ENCODE results near the gene RTN4.

RTN4 gene

DNA sequence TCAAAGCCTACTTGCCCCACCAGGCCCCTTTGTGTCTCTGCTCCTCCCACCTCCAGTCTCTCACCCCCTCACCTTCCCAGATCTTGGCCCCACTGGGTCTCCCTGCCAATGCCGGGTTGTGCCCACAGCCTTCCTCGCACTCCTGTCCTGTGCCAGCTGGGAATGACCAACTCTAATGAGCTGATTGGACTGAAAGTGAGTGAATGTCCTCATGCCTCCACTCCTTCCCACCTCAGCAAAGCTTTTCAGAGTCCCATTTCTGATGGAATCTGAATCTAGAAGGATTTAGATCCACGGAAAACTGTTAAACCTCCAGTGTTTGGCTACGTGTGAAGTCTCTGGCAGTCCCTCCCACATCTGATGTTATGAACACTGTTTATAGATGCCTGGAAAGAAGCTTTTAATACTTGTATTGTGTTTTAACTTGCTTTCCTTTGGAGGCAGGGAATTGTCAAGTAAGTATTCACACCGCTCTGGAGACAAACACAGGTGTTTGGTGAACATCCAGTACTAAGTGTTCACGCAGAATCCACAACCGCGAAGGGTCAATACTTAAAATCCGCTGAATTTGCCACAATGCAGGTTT lies 103.9 kb downstream of the RTN4 start:
- DNase-seq = no peak

- no peak for DNase-seq
Observed at GRCh38 chr2:54945391-54946219, 104.6 kb downstream of the RTN4 start.

DNA sequence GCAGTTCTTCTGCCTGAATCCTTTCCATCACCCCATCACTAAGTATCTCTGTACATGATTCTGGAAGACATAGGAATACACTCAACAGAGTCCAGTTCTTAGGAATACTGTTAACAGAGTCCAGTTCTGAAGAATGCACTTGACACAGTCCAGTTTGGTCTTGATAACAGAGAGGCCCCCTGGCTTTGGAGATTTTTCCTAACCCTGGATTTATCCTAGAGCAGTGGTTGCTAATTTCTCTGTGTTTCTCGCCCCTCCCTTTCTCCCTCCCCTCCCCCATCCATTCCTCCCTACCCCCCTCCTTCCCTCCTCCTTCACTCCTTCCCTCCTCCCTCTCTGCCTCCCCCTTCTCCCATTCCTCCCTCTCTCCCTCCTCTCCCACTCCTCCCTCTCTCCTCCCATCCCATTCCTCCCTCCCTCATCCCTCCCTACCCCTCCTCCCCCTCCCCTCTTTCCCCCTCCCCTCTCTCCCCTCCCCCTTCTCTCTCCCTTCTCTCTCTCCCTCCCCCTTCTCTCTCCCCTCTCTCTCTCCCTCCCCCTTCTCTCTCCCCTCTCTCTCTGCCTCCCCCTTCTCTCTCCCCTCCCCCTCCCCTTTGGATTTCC lies 105.4 kb downstream of the RTN4 start:
- DNase-seq = no peak

DNA sequence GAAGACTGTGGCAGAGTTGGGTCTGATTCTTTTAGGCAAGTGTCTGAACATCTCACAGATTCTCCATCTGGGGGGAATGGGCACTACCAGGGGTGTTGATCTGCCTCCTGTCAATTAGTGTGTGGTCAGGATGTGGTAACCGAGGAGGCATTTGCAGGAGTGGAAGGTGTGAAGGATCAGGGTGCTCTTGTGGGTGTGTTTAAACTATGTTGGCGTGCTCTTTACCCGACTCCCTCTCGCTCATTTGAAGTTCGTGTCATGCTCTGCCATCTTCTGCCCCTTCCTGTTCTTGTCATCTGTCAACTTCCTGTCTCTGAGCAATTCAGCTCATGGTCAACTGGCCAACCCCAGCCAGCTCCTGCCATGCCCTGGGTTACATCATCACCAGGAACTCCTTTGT lies 107.9 kb downstream of the RTN4 start:
- DNase-seq = no peak

GRCh38 chr2:54941248-54941984 lies 108.8 kb downstream of the RTN4 start:
- DNase-seq = no peak

DNA sequence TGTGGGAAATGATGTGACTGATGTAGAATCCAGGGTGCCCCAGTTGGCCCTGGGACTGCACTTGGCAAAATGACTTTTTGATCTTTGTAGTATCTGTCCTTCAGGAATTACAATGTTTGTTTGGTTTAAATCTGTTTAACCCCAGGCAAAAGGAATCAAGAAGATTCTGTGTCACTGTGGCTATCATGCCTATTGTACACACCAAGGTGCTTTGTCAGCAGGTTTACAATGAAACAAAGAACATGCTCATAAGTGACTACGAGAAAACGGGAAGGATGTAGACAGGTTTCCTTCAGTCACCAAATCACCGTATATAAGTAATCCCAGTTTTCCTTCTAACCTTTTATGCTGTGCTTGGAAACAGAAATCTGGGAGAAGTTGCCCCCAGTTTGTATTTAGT lies 109.5 kb downstream of the RTN4 start:
- no peak for DNase-seq

DNA sequence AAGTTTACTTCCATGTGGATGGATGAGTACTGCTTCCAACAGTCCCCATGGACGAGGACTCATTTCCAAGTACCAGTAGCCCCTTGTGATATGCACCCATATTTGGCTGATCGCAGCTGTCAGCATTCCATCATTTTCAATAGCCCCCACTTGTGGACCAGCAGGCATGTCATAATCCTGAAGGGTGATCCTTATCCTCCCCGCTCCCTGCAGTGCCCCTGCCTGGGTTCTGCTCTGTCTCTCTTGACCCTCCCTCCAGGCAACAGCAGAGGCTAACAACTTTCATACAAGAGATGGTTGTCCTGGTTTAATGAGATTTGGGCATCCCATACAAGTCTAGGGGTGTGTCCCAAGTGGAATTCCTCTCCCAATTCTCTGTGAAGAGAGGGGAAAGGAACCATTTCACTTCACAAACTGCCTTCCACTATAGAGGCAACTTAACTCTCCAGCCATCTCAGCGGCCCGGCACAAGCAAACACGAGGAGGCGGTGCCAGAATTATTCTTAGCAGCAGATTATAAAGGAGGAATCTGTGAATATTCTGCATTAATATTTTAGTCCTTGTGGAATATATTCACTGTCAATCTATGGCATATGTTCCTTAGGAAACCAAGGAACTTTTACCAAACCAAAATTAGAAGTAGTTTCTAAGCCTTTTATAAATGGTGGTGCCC lies 110.7 kb downstream of the RTN4 start:
- DNase-seq = no peak

DNA sequence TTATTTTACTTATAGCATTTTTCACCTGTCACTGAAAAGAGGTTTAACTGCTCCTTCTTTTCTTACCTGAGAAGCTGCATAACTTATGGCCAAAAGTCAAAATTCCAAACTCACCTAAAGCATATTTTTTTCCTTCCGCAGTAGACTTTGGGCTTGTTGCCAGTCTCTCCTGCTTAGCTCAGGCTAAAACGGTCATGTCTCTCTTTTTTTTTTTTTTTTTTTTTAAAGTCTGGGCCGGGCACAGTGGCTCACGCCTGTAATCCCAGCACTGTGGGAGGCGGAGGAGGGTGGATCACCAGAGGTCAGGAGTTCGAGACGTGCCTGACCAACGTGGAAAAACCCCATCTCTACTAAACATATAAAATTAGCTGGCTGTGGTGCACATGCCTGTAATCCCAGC lies 113.5 kb downstream of the RTN4 start:
- no peak for DNase-seq

GRCh38 chr2:54935389-54935788 lies 114.9 kb downstream of the RTN4 start:
- DNase-seq = no peak

DNA sequence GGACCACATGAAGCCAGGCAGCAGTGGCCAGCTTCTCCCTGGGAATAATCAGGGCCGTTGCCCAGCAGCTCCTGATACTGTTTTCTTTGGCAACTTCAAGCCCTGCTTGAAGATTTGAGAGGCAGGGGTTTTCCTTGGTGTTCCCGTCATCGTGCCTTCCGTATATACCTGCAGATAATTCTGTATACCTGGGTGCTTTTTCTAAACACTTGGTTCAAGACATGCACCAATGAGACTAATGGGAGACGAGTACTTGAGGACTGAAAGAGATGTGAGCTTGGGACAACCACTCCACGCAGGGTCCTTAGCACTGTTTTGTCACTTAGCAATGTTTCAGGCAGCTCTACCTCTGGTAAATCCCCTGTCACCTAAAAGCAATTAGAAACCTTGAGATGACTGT lies 118.8 kb downstream of the RTN4 start:
- DNase-seq = no peak

- no peak for DNase-seq
Observed at GRCh38 chr2:54928719-54929118, 121.5 kb downstream of the RTN4 start.

DNA sequence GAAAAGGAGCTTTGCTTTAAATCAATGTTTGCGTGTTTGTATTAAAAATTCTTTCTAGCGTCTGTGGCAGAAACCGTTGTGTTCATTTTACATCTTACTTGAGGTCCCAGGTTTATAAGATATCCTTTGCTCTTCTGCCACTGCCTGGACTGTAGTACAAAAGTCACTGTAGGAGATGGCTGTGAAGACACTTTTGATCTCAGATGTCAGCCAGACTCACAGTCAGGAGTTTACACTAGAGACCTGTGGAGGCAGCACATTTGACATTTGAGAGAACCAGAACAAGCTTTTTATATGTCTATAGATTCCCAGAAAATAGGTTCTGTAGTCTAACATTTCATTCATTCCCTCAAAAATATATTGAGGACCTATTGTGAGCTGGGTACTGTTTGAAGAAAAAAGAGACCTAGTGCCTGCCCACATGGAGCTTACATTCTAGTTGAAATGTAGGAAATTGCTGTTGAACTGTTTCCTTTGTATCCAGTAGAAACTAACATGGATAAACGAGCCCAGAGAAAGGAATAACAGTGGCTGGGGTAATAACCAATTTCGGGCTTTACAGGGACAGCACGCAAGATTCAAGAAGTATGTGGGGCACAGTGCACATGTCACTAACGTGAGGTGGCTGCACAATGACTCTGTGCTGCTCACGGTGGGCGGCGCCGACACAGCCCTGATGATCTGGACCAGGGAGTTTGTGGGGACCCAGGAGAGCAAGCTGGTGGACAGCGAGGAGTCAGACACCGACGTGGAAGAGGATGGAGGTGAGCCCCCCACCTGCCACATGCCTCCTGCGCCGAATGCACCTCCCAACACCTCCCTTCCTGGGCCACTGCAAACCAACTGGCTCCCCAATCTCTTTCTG lies 122.3 kb downstream of the RTN4 start:
- no peak for DNase-seq

DNA sequence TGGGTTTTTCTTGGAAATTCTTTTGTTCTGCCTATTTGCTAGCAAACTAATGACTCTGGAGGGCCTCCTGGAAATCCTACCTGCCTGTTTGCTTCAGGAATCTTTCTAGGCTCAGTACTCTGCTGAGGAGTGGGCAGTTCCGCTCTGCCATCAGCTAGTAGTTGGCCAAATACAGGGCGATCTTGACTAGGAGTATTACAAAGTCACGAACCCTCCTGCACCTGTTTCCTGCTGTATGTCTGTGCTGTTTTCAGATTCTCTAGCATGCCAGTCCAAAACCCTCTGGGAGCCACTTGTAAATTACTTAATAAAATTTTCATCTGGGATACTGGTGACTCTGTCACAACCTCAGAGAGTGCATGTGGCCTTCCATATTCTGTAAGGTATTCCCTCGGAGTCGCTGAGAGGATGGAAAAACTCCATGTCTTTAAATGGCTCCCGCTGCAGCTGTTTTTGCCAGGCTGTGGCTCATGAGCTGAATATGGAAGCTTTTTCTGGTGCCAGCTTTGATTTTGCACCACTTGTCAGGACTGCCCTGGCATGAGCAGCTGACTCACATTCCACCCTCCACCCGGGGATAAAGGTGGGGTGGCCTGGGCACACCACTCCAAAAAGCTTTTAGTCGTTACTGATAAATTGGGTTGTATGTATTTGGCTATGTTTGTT lies 123.0 kb downstream of the RTN4 start:
- DNase-seq = no peak

DNA sequence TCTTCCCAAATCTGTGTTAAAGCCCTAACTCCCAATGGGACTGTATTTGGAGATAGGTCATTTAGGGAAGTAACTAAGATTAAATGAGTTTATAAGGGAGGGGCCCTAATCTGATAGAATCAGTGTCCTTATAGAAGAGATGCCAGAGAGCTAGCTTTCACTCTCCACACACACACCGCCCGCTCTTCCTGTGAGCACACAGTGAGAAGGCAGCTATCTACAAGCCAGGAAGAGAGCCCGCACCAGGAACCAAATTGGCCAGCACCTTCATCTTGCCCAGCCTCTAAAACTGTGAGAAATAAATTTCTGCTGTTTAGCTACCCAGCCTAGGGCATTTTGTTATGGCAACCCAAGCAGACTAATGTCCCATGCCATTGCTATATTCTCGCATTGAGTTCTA lies 125.2 kb downstream of the RTN4 start:
- no peak for DNase-seq

GRCh38 chr2:54924121-54924520 lies 126.1 kb downstream of the RTN4 start:
- no peak for DNase-seq

Measured in SIG-M5 (cell line).